HTERT RPE-1 (cell line): ENCODE data around the gene TAB2.

ENCODE experiments used
- in situ Hi-C: fragments of 300-500 bp; cut with MboI; formaldehyde crosslinking; loops from 4 replicates; pipeline ENCODE4 v1.14.3; 2020; ENCODE audit warnings: low sequenced_read_pairs

Gene TAB2

DNA sequence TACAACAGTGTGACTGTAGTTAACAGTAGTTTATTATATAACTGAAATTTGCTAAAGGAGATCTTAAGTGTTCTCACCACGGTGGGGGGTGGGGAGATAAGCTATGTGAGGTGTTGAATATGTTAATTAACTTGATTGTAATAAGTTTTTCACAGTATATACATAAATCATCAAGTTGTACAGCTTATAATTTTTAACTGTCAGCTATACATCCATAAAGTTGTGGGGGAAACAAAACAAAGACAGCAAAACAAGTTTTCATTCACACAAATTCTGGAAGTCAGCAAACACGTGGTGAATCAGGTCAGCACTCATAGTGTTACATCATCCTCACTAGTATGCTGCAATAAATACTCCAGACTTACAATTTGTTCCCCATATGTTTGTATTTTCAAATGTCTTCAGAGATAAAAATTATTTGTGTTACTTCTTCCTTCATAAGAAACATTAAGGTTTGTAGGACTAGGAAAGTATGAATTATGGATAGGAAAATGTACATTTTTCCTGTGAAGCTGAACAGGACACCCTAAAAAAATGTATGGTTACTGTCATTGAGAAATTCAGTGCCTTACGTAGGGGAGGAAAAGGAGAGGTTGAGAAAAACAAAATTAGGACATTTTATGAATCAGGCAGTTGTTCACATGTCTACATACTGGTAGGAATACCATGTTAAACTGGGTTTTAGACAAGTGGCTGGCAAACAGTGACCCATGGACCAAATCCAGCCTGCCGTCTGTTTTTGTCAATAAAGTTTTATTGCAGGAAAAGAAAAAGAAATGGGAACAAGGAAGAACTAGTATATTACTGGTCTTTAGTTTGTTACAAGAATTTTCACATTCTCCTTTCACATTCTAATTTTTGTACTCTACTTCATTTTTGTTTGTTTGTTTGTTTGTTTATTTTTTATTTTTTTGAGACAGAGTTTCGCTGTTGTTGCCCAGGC lies 88.6 kb downstream of the TAB2 start:
- in situ Hi-C loops = no loop called here

DNA sequence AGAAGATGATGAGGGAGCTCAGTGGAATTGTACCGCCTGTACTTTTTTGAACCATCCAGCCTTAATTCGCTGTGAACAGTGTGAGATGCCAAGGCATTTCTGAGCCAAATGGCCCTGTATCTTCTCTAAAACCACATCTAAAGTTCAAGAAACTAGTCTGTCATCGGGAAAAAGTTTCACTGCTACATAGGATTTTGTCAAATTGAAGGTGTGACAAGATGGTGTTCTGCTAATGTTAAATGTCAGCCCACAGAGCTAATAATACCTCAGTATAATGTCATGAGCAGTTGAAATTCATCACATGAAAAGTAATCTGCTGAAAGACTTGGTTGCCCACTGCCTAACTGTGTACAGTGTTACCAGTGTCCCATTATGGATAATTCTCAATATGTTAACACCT lies 92.1 kb downstream of the TAB2 start:
- in situ Hi-C loops = no loop called here

DNA sequence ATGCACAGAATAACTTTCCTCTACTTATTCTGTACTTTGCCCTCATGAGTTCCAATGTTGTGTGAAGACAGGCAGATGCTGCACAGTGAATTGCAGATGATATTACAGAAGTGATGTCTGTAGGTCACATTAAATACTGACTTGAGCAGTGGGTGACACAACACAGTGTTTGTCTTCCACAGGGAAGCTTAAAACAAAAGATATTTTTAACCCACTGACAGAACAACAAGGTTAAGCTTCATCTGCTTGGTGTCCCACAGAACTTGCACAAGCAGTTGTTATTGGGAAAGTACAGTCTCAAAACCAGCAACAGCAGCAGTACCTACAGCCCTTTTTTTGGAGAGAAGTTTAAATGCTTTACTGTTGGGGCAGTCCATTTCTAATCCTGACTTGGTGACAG lies 93.0 kb downstream of the TAB2 start:
- in situ Hi-C loops = no loop called here

DNA sequence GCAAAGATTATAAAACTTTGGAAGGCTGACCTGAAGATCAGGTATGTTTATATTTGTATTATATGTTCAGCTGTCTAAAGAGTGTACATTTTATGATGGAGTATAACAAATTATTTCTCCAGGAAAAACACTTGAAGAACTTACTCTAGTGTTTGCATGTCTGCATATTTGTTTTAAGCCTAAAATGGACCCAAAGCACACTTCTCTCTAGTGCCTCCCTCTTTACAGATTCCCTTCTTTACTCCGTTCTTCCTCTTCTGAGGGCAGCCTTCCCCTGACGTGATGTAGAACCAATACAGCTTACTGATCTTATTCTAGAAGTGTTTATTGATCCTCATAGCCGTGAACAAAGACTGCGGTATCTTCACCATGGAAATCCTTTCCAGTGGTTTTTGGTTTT lies 96.5 kb downstream of the TAB2 start:
- in situ Hi-C loops = no loop called here

DNA sequence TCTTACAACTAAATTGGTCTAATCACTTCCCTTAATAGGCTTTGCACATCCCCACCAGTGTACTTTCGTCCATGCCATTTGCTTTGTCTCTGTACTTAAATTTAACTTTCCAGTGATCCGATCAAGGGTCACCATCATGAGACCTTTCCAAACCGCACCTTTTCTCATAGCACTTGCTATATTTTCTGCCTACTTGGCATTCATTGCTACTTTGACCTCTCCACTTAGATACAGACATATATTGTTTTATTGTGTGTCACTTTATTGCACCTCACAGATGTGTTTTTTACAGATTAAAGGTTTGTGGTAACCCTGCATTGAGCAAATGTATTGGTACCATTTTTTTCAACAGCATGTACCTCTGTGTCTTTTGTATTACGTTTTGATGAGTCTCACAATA lies 97.3 kb downstream of the TAB2 start:
- in situ Hi-C loops = no loop called here

DNA sequence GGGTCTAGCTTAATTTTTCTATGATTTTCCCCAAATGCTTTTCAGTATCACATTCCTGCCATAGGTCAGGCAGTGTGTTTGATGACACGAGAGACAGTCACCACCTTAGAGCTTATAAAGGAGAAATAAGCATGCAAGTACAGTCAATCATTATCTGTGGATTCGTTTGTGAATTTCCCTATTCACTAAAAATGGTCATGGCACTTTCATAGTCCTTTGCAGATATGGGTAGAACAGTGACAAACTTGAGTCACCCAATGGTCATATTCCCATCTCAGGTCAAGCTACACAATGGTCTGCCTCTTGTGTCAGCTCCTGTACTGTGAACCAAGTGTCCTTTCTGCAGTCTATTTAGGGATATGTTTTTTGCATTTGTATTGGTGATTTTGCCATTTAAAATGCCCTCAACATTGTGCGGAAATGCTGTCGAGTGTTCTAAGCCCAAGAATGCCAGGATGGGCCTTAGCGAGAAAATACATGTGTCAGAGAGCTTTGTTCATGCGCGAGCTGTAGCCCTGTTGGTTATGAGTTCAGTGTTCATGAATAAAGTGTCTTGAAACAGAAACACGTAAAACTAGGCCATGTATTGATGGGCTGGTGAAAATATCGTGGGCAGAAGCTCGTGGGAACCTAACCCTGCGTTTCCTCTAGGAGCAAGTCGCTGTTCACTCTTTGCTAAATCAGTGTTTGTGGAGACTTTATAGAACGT lies 102.3 kb downstream of the TAB2 start:
- in situ Hi-C loops = no loop called here

DNA sequence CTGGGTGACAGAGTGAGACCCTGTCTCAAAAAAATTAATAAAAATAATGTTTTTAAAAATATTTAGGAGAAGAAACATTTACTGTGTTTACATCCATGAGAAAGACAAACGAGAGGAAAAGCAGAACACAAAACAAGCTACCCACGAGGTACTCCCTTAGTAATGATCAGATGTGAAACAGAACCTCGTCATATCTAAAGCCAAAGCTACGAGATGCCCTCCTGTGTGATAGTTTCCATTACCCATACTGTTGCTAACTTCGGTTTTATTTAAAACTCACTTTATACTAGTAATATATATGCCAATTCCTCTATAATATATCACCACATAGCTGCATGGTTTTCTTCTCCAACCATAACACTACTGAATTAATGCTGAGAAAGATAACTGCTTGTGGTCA lies 103.6 kb downstream of the TAB2 start:
- in situ Hi-C loops = no loop called here

DNA sequence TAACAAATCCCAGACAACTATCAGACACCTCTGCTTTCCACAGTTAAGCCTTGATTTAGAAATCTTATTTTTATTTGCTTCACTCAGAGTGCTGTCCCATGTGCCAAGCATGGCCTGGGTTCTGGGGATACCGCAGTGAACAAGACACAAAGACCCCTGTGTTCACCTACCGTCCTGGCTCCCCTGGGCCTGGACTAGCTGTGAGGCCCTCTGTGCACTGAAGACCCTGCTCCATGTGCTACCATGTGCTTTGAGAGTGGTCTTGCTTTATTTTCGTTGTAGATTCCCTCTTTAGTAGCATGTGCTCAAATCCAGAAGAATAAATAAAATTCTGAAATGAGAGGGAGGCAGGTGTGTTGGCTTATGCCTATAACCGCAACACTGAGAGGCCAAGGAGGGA lies 105.1 kb downstream of the TAB2 start:
- in situ Hi-C loops = no loop called here

DNA sequence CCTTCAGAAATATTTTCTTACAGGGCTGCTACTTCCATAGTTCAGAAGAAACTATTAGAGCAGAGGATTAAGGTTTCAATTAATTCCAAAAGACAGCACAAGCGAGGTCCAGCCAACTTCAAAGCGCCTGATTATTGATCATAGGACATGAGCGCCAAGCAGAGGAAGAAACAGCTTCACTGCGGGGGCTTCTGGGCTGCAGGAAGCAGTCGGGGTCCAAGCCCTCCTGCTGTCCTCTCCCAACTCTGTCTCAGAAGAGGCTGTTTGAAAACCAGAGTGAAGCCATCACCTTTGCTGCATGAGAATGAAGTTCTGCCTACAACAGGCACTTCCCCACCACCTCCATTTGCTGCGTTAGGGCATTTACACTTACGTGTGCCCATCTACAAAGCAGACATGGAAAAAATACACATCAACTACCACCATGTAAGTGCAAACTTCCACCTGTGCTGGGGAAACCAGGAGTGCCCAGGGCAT lies 106.5 kb downstream of the TAB2 start:
- in situ Hi-C loops = no loop called here

DNA sequence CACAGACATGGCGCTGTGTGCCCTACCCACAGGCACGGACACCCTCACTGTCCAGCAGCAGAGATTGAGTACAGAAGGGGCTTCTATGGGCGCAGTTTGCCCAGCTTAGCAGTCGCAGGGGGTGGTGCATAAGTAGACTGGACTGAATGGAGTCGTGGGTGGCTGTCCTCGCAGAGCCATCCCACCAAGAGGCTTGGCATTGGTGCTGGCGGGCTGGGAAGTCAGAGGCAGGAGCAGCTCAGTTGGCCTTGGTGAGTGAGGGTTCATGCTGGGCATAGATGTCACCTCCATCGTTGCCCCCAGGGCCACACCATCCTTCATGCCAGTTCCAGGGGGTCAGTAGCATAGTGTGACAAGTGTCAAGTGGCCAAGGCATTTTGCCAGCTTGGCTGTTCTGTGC lies 107.7 kb downstream of the TAB2 start:
- in situ Hi-C loops = no loop called here

DNA sequence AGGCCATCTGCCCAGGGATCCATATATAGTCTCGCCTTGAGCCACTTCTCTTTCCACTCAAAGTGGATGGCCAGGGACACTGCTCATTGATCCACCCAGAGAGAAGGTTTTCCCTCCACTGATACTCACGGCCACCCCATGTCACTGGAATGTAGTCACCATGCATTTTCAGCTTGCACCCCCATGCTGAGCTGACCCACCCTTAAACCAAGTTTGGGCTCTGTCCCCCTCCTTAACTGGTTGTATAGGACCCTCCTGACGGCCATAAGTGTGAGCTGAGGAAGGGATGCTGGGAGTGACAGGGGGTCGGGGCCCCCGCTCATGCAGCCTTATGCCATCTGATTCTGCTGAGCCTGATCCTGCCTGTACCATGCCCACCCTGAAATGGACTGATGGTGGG lies 108.2 kb downstream of the TAB2 start:
- in situ Hi-C loops = no loop called here

DNA sequence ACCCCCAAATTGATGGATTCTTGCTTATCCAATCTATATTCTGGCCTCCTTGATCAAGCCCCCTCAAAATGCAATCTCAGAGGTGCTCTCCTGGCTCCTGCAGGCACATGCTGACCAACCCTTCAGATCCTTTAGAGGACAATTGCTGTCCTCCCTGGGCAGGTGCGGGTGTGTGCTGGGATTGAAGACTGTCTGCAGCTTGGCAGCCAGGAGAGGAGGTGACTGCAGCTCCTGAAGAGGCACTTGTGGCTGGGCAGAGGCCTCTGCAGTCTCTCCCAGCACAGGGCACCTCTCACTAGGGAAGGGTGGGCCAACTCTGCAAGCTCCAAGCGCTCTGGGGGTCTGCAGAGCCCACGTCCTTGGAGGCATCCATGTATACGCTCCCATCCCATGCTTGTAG lies 111.1 kb downstream of the TAB2 start:
- in situ Hi-C loops = no loop called here

DNA sequence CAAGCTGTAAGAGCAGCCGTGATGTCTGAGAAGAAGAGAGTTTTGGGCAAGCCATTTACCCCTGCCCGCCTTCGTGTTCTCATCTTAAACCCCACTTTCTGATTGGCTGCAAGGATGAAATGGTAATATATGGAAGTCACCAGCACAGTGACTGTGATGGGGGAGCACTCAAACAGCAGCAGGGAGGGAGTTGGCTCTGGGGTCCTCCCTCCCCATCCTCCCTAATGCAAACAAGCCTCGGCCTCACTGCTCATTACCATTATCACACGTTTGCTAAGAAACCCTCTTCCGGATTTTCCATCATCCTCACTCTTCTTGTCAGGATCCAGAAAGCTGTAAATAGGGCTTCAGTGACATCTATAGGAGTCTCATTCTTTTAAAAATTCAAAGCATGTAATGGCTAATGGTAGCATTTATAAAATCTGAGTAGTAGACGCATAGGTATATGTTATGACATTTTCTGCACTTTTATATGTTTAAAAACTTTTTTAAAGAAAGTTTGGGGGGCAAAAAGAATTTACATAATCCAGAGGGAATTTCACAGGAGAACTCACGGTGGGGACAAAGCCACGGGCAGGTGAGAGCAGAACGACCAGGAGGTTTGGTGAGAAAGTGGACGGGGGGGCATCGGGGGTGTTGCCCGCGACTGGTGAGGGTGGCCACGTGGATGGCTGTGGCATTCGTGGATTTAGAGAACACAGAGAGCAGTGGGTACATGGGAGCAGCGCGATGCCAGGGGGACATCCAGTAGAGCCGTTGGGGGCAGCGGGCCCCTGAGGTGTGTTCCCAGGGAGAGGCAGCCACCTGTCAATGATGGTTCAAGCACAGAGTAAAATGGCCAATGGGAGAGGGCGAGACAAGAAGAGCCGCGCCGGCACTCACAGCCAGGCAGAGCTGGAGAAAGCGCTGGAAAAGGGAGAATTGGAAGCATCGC lies 112.2 kb downstream of the TAB2 start:
- in situ Hi-C loops = no loop called here

DNA sequence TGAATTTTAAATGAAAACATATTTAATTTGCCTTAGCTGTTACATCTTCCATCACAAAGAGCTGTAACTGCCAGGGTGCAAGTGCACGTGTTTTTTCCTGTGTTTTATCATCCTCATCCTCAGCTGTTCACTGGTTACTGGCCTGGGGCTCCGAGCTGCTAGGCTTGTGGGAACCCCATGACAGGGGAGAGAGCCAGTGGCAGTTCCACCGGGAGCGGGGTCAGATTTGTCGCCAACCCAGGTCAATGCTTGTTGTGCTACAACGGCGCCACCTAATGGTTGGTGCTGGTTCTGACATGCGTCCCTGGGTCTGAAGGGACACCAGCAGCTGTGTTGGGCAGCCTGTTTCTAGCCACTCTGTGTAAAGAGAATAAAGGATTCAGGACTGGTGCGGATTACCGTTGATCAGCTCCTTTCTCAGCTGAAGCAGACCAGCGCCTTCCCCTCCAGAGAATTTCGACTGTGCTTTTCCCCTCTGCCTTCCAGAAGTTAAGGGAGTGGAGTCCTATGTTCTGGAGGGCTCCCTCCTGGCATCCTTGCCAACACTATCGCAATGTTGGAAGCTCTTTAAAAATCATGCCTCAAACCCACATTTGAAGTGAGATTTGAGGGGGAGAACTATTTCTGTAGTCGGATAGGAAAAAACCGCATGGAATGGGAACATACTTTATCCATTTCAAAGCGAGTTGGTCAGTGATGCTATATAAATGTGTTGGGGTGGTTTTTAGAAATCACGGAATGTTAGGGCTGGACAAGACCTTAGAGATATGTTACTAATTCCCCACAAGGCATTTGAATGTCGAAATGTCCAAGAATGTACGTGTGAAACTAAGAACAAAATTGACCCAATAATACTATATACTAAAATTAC lies 114.6 kb downstream of the TAB2 start:
- in situ Hi-C loops = no loop called here

DNA sequence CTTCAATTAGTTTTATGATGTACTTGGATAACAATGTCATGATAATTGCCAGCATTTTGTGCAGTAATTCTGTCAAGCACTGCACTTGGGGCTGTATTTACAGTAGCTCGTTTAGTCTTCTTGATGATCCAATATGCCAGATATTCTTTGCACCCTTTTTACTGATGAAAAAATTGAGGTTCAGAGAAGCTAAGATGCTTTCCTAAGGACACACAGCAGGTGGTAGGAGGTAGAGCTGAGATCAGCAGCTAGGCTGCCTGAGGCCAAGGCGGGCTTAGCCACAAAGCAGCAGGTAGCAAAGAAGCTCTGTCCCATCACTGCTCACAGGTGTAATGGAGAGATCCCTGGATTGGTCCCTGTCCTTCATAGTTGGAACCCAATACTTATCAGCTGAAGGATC lies 115.9 kb downstream of the TAB2 start:
- in situ Hi-C loops = no loop called here

DNA sequence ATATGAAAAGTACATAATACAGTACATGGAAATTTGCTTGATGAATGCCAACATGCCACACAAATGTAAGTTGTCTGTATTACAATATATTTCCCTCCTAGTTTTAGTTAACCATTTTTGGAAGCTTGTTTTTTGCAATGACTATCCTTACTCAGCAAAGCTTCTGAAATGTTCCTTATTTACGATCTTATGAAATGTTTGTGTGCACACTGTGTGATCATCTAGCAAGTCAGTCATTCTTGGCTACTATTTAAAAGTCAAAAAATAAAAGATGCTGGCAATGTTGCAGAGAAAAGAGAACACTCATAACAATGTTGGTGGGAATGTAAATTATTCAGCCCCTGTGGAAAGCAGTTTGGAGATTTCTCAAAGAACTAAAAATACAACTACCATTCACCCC lies 116.4 kb downstream of the TAB2 start:
- in situ Hi-C loops = no loop called here

DNA sequence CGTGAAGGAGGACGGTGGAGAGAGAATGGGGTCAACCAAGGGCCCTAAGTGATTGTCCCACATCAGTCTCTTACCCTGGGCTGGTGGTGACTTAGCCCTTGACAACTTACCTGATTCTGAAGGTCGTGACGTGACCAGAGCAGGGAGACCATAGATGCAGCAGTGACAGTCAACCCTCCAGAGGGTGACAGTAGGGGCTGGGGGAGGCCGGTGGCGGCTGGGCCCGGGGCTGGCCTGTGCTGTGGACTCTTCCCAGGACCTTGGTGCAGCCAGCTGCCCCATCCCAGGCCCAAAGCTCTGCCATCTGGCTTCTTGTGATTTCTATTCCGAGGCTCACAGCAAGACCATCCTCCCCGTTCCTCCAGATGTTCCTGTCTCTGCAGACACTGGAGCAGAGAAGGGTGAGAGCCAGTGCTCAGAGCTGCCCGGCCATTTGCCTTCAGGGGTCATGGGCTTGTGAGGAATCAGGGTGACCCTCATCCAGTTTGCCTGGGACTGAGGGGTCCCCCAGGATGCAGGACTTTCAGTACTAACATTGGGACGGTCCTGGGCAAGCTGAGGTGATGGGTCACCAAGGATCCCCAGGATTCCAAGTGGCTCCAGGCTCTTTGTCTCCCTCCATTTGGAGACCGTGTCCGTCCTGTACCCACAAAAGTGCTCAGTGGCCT lies 118.5 kb downstream of the TAB2 start:
- in situ Hi-C loops = no loop called here

DNA sequence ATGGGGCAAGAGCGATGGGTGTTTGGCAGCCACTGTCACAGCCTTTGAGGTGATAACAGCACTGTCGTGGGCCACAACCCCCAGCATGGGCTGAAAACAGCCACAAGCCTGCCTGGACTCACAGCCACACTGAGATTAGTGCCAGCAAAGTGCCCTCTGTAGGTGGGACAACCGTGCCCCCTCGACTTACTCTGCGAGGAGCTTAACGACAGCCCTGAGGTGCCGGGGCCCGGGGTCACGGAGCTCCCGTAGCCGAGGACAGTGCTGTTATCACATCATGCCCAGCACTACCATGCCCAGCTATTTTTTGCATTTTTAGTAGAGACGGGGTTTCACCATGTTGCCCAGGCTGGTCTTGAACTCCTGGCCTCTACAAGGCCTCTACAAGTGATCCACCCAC lies 119.1 kb downstream of the TAB2 start:
- in situ Hi-C loops = no loop called here

DNA sequence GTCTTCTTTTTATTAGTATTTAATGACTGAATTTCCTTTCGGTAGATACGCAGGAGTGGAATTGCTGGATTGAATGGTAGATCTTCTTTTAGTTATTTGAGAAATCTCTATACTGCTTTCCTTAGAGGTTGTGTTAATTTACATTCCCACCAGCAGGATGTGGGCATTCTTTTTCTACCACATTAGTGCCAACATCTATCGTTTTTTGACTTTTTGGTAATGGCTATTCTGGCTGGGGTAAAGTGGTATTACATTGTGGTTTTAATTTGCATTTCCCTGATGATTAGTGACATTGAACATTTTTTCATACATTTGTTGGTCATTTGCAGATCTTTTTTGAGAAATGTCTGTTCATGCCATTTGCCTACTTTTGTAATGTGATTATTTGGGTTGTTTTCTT lies 119.7 kb downstream of the TAB2 start:
- in situ Hi-C loops = no loop called here

DNA sequence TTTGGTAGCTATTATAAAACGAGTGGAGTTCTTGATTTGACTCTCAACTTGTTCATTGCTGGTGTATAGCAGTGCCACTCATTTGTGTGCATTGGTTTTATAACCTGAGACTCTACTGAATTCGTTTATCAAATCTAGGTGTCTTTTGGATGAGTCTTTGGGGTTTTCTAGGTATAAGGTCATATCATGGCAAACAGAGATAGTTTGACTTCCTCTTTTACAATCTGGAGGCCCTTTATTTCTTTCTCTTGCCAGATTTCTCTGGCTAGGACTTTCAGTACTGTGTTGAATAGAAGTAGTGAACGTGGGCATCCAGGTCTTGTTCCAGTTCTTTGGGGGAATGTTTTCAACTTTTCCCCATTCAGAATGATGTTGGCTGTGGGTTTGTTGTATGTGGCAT lies 121.3 kb downstream of the TAB2 start:
- in situ Hi-C loops = no loop called here
